PC-3 (cell line): ENCODE results near the gene MITF.

Experiments used
- EZH2 ChIP-seq: fragments of 300-600 bp; sonication (generic); IDR thresholded peaks from one replicate; pipeline ENCODE4 v1.6.1; 2017; ENCODE audit warnings: antibody characterized with exemption, mild to moderate bottlenecking, low read length; ENCODE audit not compliant: unreplicated experiment
- EZH2phosphoT487 ChIP-seq: fragments of 300-600 bp; sonication (generic); IDR thresholded peaks from 2 replicates; pipeline ENCODE4 v1.6.1; 2018; ENCODE audit warnings: mild to moderate bottlenecking, antibody characterized with exemption, low read length, borderline replicate concordance
- TF ChIP-seq, protein P1 (sequence below): fragments of 300-600 bp; sonication (generic); conservative IDR thresholded peaks from 2 replicates; pipeline ENCODE4 v1.5.1; 2017; ENCODE audit warnings: antibody characterized with exemption, low read depth, mild to moderate bottlenecking, low read length

DNA sequence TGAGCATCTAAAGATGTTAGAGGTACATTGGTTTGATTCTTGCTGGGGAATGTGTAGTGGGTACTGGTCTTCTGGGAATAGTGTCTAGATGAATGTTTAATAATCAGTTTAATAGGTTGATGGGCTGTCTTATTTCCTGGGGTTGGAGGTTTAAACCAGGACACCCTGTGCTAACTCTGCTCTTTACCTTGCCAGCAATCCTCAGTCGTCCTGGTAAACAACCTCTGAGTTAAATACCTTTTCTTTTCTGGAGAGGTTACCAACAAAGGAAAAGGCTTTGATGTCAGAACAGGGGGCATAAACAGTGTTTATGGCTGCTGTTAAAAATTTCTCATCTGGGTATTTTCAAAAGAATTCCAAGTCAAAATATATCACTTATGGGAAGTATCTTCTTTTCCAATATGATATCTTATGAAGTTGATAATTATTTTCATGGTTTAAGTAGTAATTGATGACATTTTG is 23.5 kb downstream of the MITF start:
- TF ChIP-seq, protein P1, sequence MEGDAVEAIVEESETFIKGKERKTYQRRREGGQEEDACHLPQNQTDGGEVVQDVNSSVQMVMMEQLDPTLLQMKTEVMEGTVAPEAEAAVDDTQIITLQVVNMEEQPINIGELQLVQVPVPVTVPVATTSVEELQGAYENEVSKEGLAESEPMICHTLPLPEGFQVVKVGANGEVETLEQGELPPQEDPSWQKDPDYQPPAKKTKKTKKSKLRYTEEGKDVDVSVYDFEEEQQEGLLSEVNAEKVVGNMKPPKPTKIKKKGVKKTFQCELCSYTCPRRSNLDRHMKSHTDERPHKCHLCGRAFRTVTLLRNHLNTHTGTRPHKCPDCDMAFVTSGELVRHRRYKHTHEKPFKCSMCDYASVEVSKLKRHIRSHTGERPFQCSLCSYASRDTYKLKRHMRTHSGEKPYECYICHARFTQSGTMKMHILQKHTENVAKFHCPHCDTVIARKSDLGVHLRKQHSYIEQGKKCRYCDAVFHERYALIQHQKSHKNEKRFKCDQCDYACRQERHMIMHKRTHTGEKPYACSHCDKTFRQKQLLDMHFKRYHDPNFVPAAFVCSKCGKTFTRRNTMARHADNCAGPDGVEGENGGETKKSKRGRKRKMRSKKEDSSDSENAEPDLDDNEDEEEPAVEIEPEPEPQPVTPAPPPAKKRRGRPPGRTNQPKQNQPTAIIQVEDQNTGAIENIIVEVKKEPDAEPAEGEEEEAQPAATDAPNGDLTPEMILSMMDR = no peak
- TF ChIP-seq EZH2 = no peak
- no peak for TF ChIP-seq EZH2phosphoT487
